GM18873 (cell line): ENCODE data around the gene CLEC16A.

Experiments
- ATAC-seq: cut with Tn5 transposase; IDR thresholded peaks from one replicate; pipeline ENCODE4 v1.9.1; 2021; ENCODE audit warnings: mild to moderate bottlenecking, moderate library complexity, moderate number of reproducible peaks; ENCODE audit not compliant: unreplicated experiment, low FRiP score

CLEC16A gene

DNA sequence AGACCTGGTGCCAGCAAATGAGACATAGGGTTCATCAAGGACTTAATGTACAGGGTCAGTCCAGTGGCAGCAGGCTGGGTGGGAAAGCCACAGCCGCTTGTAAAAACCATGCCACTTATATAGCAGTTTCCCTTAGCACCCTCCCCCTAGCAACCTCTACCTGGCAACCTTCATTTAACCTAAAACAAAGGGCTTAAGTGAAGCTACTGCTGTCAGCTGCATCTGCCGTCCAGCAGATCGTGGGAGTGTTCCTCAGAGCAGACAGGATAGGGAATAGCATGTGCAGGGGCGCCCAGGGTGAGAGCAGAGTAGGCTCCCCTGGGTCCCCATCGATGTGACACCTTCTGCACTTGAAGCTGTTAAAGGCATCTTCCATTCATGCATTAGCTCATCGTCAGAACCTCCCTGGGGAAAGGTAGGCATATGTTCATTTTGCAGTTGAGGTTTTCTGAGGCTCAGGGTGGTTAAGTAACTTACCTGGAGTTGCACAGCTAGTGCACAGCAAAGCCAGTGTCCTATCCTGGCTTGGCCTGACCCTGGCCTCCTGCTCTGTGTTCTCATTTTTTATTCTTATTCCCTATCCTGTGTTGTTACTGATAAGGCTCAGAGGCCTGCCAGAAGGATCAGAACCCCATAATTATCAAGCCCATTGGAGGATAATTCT, 199.1 kb downstream of the CLEC16A start:
- ATAC-seq: no peak

DNA sequence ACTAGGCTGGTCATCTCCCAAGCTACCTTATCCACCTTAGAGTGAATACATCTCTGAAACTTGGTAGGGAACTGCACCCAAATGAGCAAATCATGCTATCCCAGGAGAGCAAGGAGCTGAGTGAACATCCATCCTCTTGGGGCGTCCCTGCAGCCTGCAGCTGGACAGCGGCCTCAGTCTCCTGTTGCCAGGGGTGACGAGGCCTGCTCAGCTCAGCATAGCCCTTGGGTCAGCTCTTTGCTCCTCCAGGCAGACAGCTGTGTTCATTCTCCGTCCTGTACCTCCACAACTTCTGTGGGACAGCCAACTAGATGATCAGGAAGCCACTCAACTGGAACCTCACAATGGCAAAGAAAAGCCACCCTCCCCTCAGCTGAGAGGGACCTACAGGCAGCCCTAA, 199.8 kb downstream of the CLEC16A start:
- ATAC-seq: no peak

DNA sequence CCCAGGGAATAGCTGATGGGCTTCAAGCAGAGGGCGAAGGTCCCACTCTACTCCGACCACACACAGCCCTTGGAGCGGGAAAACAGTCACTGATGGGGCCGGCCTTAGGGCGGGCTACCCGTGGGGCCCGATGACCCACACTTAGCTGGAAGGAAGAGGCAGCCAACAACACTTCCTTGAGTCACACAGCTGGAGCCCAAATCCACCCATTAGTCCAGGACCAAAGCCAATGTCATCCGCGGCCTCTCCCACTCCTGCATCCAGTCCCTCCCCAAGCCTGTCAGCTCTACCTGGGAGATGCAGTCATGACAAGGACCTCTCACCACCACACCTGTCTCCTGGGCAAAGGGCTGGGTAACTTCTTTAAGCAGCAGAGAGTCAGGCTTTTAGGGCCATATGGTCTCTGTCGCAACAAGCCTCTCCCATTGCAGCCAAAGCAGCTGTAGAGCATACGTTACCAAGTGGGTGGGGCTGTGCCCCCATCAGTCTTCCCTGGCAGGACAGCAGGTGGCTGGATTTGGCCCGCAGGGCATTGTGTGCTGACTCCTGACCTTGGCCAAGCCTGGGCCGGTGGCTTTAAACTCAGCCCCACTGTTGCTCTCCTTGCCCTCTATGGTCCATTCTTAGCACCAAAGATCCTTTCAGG, 200.9 kb downstream of the CLEC16A start:
- ATAC-seq: no peak

DNA sequence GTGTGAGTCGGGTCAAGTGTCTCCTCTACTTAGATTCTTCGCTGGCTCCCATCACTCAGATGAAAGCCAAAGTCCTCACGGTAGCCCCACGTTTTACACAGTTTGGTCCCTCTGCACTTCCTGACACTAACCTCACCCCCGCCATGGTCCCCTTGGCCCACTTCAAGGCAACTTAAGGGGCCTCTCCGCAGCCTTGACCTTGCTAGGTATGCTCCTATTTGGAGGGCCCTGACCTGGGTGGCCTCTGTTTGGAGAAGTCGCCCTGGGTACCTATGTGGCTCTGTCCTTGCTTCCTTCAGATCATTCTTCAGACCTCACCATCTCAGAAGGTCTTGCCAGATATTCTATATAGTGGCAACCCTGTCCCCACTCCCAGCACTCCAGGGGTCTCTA, 201.5 kb downstream of the CLEC16A start:
- ATAC-seq: no peak

DNA sequence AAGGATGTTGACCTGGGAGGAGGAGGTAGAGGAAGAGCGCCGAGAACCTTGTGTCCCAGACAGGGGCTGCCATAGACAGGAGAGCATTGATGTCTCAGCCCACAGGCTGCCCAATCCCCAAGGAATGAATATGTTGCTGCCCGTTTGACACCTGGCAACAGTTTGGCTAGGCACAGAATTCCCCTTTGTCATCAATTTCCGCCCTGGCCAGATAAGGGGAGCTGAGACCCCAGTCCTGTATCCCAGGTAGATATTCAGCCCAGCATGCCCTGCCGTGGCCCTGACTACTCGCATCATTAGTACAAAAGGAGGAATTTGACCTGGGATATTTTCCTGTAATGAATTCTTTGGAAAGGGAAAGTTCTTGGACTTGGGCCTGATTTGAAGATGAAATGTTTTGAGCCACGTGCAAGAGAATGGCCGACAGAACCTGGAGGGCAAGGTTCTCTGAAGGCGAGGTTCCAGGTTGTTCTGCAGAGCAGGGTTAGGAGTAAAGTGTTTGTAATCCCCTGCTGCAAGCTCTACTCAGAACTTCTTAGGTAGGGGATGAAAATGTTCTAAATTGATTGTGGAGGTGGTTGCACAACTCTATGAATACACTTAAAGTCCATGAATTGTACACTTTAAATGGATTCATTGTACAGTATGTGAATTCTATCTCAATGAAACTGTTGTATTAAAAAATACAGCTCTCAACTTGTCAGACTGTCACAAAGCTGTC, 202.8 kb downstream of the CLEC16A start:
- ATAC-seq: no peak

DNA sequence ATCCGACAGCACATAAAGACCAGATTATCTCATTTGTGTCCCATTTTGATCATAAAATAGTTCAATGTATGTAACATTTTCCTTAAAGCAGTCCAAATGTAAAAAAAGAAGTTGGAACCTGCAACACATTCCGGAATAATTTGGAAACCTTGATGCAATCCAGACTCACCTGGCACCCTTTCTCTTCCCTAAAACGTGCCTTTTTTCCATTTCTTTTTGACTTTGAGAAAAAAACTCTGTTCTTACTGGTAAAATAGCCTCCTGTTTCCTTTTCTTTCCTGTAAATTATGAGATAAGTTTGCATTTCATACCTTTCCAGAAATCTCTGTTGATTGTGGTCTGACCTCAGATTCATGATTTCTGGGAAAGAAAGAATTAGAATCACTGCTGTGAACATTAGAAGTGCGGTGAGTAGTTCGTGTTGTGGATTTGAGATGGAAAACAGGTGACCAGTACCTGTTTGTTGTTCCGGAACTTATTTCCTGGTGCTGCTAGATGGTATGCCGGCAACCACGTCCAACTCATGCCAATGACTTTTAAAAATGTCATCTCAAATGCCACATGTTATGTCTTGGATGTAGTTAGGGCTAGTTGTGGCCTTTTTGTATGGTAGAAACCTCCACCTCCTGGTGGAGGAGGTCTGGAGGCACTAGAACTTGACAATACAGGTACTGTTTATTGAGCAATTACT, 203.5 kb downstream of the CLEC16A start:
- ATAC-seq: no peak

DNA sequence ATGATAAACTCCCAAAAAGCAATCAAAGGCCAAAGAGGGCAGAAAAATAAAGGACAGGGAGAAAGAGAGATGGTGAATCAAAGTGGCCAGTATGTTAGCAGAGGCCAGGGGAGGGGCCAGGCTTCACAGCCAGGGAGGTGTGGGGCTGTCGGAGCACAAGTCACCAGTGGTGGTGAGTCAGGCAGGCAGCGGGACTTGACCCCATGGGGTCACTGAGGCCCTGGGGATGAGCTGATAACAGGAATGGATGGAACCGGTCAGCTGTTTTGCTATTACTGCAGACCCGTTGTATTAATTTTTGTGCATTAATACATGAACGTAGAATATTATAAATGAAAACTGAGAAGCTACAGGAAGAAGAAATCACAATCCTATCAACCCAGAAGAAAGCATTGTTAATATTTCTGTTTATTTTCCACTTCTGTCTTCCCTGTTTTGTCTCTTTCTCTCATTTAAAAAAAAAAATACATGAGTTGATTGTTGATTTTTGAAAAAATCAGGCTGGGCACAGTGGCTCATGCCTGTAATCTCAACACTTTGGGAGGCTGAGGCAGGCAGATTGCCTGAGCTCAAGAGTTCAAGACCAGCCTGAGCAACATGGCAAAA, 204.8 kb downstream of the CLEC16A start:
- ATAC-seq: no peak

DNA sequence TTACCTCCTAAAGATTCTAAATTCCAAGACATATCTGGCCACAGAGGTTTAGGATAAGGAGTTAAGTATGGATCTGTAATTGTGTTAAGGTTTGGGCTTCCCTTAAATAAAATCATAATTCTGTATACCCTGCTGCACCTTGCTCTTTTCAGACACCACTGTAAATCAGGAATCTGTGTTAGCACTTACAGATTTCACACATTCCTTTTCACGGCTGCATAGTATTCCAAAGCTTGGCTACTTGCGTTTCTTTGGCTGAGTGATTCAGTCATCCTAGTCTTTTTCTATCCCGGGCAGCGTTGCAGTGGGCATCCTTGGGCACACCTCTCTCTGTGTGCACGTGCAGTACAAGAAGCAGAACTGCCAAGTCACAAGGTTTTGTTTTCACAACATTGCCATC, 205.8 kb downstream of the CLEC16A start:
- ATAC-seq: no peak

DNA sequence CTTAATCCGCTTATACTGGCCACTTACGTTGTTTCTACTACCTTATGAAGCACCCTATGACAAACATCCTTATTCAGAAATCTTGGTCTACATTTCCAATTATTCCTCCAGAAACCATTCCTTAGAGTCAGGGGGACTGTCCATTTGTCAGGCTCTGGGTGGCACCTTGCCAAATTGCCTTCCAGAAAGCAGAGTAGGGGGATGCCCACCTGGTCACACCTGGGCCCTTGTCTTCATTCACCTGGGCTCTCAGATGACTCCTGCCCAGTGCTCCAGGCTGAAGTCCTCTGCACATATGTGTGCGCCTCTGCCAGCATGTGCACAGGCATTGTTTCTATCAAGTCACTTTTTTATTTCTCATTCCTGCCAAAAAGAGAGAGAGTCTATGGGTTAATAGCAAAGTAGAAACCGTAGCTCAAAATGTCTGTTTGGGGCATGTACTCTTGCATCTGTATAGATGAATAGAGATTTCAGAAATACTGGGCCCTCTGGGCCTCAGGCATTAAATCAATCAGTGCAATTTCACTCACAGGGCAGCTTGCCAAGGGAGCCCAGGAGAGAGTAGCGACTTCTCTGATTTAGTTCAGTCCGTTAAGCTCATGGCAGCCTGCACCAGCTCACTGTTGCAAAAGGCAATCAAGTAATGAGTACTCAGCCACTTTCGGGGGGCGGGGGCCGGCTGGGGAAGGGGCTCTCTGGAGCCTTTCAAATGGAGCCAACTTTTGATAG, 207.0 kb downstream of the CLEC16A start:
- ATAC-seq: no peak

DNA sequence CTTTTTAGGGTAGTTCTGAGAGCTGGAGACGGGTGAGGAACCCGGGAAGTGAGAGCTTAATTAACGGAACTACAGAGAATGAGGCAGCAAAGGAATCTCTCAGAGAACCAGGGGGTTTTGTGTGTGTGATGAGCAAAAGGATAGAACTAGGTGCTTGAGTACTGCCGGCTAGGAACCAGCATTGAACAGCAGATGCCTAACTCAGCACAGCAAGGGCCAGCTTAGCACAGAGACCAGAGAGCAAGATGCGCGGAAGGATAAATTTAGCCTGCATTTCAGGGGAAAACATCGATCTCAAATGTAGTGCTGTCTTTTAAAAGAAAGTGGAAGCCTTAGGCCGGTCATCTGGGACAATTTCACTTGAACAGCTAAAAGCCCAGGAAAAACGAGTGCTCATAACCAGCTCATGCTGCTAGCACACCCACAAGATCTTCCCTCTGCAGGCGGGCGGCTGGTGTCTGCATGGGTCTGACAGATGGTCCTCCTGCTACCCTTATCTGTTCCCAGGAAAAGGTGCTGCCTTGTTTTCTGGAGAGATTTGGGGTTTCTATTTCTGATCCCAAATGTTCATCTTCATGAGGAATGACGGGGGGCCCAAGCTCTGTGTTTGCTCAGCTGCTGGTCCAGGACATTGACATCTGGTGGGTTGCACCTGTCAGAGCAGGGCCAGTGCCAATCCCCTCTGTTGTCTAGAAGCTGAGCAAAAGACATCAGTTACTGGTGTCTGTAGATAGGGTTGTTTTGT, 207.7 kb downstream of the CLEC16A start:
- ATAC-seq: no peak

DNA sequence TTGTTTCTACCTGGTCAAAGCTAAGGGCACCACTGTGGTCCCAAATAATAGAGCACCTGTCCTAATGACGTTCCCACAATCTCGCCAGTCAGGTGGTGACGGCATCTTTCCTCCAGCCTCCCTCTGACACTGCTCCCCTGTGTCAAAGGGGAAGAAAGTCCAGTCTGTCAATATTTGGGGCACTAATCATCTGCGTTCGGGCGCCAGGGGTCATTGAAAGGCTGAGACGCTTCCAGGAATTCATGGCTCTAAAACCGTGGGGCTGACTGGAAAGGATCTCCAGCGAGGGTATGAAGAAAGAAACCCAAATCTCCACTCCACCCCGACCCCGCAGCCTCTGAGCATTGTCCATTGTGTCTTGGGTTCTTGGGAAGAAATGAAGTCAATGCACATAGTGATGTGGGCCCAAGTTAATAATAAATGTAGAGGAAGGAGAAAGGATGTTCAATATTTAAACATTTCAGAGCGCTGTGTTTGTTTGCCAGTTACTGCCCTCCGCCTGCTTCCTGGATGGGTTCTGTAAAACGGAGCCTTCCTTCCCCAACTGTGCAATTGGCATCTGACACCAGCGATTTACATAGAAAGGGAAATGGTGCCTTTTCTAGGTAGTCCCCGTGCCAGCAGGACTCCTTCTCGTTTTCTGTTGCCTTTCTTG, 208.4 kb downstream of the CLEC16A start:
- ATAC-seq: no peak

DNA sequence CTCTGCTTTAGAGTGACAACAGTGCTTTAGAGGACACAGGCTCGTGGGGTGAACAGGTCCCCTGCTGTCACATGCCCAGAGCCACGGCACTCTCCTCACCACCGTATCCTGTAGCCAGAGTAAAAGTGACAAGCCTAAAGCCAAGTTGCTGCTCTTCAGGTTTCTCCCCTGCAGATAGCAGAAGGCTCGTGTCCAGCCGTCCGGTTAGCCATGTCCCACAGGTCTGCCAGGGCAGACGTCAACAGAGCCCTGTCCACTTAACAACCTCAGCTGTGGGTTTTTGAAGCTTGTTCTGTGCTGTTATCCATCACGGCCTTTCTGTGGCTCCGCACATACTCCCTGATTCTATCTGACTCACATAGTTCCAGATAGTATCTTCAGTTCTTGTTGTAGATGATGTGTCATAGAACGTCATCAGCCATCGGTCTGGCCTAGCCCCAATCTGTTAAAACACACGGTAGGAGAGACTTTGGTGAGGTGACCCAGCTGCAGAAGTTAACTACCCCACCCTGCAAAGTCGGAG, 211.0 kb downstream of the CLEC16A start:
- ATAC-seq: no peak

DNA sequence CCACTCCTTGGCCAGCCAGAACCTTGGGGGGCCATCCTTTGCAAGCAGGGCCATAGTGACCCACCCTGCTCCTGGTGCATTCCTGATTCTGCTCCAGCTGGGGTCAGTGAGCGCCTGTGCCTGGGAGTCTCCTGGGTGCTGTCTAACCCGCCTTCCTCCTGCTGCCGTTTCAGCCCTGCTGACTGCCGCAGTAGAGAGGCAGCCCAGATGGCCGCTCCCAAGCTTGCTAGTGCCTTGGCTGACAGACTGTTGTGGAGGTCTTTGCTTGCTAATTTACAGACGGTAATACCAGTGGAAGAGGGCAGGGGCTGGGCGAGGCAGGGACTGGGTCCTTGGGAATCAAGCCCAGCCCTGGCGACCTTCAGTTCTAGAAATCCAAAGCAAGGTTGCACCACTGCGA, 212.0 kb downstream of the CLEC16A start:
- ATAC-seq: no peak

DNA sequence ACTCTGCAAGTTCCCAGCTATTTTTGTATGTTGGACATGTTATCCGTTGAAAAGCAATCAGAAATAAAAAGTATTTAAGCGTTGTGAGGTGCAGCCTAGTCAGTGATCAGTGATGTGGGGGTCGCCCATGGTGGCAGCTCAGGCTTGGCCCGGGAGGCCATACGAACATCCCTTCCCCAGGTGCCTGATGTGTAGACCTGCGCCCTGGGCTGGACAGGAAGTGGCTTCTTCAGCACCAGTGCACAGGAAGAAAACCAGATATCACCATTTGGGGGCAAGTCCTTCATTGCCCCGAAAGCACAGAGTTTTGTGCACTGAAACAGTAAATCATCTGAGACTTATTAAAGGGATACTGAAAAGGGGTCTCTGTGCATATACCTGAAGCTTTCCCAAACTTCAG, 212.8 kb downstream of the CLEC16A start:
- no peak for ATAC-seq

DNA sequence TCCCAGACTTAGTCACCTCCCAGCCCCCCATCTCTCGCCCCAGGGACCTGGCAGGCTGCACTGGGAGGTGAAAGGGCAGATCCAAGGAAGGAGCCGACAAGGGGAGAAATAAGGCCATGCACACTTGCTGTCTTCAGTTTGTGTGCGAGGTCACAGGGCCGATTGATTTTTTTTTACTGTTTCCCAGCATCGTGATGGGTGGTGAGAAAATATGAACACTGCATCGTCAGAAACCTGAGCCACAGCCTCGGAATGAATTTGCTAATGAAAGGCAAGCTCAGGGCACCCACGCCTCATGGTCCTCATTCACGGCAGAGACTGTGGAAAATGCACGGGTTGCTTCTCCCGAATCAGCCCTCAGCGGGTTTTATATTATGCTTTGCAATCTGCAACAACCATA, 213.7 kb downstream of the CLEC16A start:
- ATAC-seq: no peak

DNA sequence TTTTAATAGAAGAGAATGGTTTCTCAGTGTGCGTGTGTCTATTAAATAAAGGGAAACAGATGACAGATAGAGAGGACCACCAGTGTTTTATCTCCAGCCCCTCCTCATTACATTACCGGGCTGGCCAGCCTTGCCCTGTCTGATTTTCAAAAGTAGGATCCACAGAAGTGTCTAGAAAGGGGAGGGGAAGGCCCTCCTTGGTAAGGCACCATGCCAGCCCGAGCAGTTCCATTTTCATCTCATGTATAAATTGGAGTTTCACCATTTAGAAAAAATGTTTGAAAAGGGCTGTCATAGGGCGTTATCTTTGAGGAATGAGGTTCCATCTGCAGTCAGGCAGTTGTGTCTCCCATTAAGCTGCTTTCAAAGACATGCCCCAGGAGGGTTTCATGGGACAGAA, 214.9 kb downstream of the CLEC16A start:
- no peak for ATAC-seq

DNA sequence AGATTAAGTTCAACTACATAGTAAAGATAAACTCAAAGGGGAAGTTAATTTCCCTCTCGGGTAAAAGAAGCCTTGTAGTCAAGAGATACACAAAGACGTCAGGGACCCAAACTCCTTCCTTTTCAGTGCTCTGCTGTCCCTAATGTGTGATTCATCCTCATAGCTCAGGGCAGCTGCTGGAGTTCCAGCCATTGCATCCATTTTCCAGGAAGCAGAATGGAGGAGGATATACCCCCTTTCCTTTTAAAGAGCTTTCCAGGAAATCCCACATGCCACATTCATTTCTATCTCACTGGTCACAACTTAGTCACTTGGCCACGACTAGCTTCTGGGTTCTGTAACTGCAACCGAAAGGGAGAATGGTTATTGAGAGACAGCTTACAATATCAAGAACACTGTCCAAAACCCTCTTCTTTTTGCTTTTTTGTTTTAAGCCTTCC, 216.3 kb downstream of the CLEC16A start:
- ATAC-seq: no peak

DNA sequence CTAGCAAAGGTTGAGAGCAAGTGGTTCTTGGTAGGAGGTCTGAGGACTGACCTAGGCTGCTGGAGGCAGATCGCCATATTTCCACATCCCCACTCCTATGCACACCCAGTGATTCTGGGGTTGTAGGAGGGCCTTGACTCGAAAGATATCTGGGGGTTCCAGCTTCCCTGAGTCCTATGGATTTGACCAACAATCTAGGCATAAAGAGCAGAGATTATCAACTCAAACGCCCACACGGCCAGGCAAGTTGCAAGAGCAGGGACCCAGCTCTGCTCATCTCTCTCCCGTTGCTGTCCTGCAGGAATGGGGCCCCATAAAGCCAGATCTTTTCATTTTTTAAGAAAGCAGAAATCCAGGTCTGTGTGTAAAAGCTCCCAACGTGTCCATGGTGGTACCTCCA, 217.1 kb downstream of the CLEC16A start:
- no peak for ATAC-seq

DNA sequence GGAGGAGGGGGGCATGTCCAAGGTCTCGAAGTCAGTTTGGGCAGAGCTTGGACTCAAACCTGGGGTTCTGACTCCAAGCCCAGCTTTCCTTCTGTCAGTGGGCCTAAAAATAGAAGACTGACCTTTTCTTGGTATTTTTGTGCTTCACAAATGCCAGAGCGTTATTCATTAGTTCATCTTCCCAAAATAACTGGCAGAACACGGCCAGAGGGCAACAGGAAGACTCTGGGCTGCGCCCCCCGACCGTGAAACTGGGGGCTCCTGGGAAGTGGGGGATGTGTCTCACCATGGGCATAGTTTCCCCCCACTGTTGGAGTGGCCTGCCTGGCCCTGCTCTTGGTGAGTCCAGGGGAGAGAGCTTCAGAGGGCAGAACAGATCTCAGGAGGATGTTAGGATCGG, 217.6 kb downstream of the CLEC16A start:
- no peak for ATAC-seq
